ENCODE data around the gene CCDC13. TPM values are rescaled to one million over a fixed set of nuclear protein-coding genes. Genes with fewer than 3 reads are reported as not detected.
"Not testable (repeated sequence)": the region's sequence is repeated elsewhere in the genome, so short reads cannot be mapped to it uniquely, and the experiment has no call there.

The CCDC13 gene
- total RNA-seq, 4 donors from 2014 or later = 4.0 to 7.7 (median 6.0) TPM

DNA sequence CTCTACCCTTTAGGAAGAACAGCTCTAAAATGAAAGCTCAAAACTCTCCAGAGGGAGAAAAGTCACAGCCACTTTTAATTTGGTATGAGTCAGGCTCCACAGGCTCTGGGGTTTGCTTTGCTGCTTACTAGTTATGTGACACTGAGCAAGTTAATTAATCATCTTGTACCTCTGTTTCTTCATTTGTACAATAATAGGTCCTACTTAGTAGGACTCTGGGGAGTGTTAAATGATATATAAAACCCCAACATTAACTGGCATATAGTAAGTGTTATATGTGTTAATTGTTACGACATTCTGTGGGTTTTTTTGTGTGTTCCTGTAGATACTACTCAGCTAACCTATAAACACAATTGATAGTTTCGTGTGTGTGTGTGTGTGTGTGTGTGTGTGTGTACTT is 42.8 kb upstream of the CCDC13 start:
- Histone ChIP-seq H3K27me3 (no peaks in the 10 kb centered on the region), H3K27ac (peak overlapping the region in 2 of 3 donors; percentile 15 to 39)
- 60 to 75% methylated on average over 2 of the region's 2 CpGs for WGBS, 2 donors

GRCh38 chr3:42814914-42815507 is 42.0 kb upstream of the CCDC13 start:
- no peak for TF ChIP-seq POLR2A (IDR thresholded peaks at IDR 0.05)
- TF ChIP-seq, protein P1, sequence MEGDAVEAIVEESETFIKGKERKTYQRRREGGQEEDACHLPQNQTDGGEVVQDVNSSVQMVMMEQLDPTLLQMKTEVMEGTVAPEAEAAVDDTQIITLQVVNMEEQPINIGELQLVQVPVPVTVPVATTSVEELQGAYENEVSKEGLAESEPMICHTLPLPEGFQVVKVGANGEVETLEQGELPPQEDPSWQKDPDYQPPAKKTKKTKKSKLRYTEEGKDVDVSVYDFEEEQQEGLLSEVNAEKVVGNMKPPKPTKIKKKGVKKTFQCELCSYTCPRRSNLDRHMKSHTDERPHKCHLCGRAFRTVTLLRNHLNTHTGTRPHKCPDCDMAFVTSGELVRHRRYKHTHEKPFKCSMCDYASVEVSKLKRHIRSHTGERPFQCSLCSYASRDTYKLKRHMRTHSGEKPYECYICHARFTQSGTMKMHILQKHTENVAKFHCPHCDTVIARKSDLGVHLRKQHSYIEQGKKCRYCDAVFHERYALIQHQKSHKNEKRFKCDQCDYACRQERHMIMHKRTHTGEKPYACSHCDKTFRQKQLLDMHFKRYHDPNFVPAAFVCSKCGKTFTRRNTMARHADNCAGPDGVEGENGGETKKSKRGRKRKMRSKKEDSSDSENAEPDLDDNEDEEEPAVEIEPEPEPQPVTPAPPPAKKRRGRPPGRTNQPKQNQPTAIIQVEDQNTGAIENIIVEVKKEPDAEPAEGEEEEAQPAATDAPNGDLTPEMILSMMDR (IDR thresholded peaks at IDR 0.05) = no peak
- Histone ChIP-seq H3K4me1 (peaks cover 13 to 32% of the 10 kb centered on the region in 2 donors), H3K27me3 (no peaks in the 10 kb centered on the region), H3K27ac (peak overlapping the region; percentile 8 to 39 (median 15)), H3K9me3 (no peaks in the 10 kb centered on the region), H3K4me3 (replicated peaks in 1 of 3) (no peak overlapping the region), H3K36me3 (no peaks in the 10 kb centered on the region)
- intact Hi-C loops (cut with DNase I) = no loop called here
- 53% methylated on average over 2 of the region's 2 CpGs for WGBS, 2 donors
- peak; percentile 23 to 41 for DNase-seq

More for the DNA sequence above, 42.8 kb upstream of the CCDC13 start:
- no peaks in the 10 kb centered on the region for H3K36me3 ChIP-seq
- H3K4me1 ChIP-seq = peaks cover 19 to 32% of the 10 kb centered on the region in 2 donors
- no peak overlapping the region for H3K4me3 ChIP-seq (replicated peaks in 1 of 3)
- H3K9me3 ChIP-seq = no peaks in the 10 kb centered on the region
- no peak for TF ChIP-seq POLR2A (IDR thresholded peaks at IDR 0.05)
- TF ChIP-seq, protein P1 (IDR thresholded peaks at IDR 0.05) = no peak
- intact Hi-C loops (cut with DNase I) = no loop called here
- DNase-seq = peak in 1 of 2 donors; percentile 16

GRCh38 chr3:42814246-42814645 is 41.2 kb upstream of the CCDC13 start:
- WGBS, 2 donors = 73 to 87% methylated on average over 5 of the region's 5 CpGs
- Histone ChIP-seq H3K9me3 (no peaks in the 10 kb centered on the region), H3K4me3 (replicated peaks in 1 of 3) (no peak overlapping the region), H3K36me3 (no peaks in the 10 kb centered on the region), H3K27ac (no peak overlapping the region), H3K27me3 (no peaks in the 10 kb centered on the region), H3K4me1 (peaks cover 6 to 27% of the 10 kb centered on the region in 2 donors)
- TF ChIP-seq, protein P1 (IDR thresholded peaks at IDR 0.05) = no peak
- TF ChIP-seq POLR2A (IDR thresholded peaks at IDR 0.05) = no peak
- no peak for DNase-seq
- intact Hi-C loops (cut with DNase I) = no loop called here

DNA sequence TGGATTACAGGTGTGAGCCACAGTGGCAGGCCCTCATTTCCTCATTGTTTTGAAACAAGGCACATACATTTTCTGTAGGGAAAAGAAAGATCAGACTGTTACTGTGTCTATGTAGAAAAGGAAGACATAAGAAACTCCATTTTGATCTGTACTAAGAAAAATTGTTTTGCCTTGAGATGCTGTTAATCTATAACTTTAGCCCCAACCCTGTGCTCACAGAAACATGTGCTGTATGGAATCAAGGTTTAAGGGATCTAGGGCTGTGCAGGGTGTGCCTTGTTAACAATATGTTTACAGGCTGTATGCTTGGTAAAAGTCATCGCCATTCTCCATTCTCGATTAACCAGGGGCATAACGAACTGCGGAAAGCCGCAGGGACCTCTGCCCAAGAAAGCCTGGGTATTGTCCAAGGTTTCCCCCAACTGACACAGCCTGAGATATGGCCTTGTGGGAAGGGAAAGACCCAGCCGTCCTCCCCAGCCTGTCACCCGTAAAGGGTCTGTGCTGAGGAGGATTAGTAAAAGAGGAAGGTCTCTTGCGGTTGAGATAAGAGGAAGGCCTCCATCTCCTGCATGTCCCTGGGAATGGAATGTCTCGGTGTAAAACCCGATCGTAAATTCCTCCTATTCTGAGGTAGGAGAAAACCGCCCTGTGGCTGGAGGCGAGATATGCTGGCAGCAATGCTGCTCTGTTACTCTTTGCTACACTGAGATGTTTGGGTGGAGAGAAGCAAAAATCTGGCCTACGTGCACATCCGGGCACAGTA is 38.2 kb upstream of the CCDC13 start:
- H3K4me3 ChIP-seq (replicated peaks in 1 of 3); H3K27me3 ChIP-seq; H3K36me3 ChIP-seq; H3K27ac ChIP-seq; H3K9me3 ChIP-seq; DNase-seq; intact Hi-C loops (cut with DNase I): not testable (repeated sequence)
- peaks cover 4 to 18% of the 10 kb centered on the region in 2 donors for H3K4me1 ChIP-seq
- 86 to 91% methylated on average over 15 of the region's 15 CpGs for WGBS, 2 donors

- intact Hi-C loops (cut with DNase I); H3K4me3 ChIP-seq (replicated peaks in 1 of 3); H3K36me3 ChIP-seq; H3K9me3 ChIP-seq; H3K27me3 ChIP-seq; H3K27ac ChIP-seq: not testable (repeated sequence)
- 57 to 62% methylated on average over 10 of the region's 10 CpGs for WGBS, 2 donors
- peak; percentile 62 to 77 for DNase-seq
- H3K4me1 ChIP-seq = peaks cover 3 to 13% of the 10 kb centered on the region in 2 donors
Observed at GRCh38 chr3:42810706-42811105, 37.7 kb upstream of the CCDC13 start.

- Histone ChIP-seq H3K4me1 (peaks cover 7 to 13% of the 10 kb centered on the region in 2 donors), H3K27me3 (no peaks in the 10 kb centered on the region), H3K27ac (no peak within 1 kb of the TSS), H3K36me3 (no peaks in the 10 kb centered on the region), H3K9me3 (no peaks in the 10 kb centered on the region), H3K4me3 (replicated peaks in 1 of 3) (no peak within 1 kb of the TSS)
- no peak for DNase-seq
- no peak for TF ChIP-seq POLR2A (IDR thresholded peaks at IDR 0.05)
- 89 to 90% methylated on average over 5 of the region's 5 CpGs for WGBS, 2 donors
- intact Hi-C loops (cut with DNase I) = no loop called here
Observed at GRCh38 chr3:42809202-42809601, 36.1 kb upstream of the CCDC13 start, which contains the start of gene ACKR2. TSS of gene ACKR2 (plus strand) at chr3:42809445. CDS start at chr3:42864503, 55,058 bp downstream.
